A549 (cell line): ENCODE results near the gene CNTFR. TPM values are rescaled to one million over a fixed set of nuclear protein-coding genes. Genes with fewer than 3 reads are reported as not detected.

ENCODE experiments used
- ATAC-seq, 2 experiments: fragments of 200-7000 bp in 1 of 2; fragments of >200 bp in 1 of 2; cut with Nextera tagmentation in 1 of 2; cut with Tn5 transposase in 1 of 2; 3 replicates each; pipeline versions ENCODE4 v1.8.0 to v1.9.1; 2018 to 2020; ENCODE audit warnings: mild to moderate bottlenecking in 1 of 2, moderate library complexity in 1 of 2
- CTCF ChIA-PET: fragments of 300-600 bp; sonication (Branson Sonifier 250); formaldehyde crosslinking; extraction: SDS; loops from one replicate; lab custom pipeline; 2021; ENCODE audit warnings: antibody characterized with exemption, inconsistent platforms; lab: Yijun Ruan, JAX
- POLR2A ChIA-PET: fragments of 350-600 bp; formaldehyde crosslinking; extraction: SDS; loops from one replicate; lab custom pipeline; 2021; ENCODE audit warnings: antibody characterized with exemption, inconsistent platforms; lab: Yijun Ruan, JAX
- DNase-seq, 2 experiments: peaks; one replicate each; pipeline versions ENCODE4 v3.0.0 to v3.0.0-alpha.2; 2011 to 2016; ENCODE audit warnings: low read depth in 1 of 2, low spot score in 1 of 2
- FAIRE-seq: peaks from 2 replicates; lab custom pipeline; 2011; peaks lifted over from hg19 to GRCh38; lab: Jason Lieb, UNC
- H3K27ac ChIP-seq, 2 experiments: fragments of >200 bp; sonication (Bioruptor Twin); formaldehyde crosslinking; 3 replicates each; pipeline ENCODE4 v1.5.1; 2016 to 2017
- H3K4me1 ChIP-seq: fragments of >200 bp; sonication (Bioruptor Twin); formaldehyde crosslinking; 3 replicates; pipeline ENCODE4 v1.6.1; 2016
- H3K4me2 ChIP-seq: fragments of >200 bp; sonication (Bioruptor Twin); formaldehyde crosslinking; 3 replicates; pipeline ENCODE4 v1.6.1; 2016
- H3K4me3 ChIP-seq: fragments of >200 bp; sonication (Bioruptor Twin); formaldehyde crosslinking; 3 replicates; pipeline ENCODE4 v1.5.1; 2016
- H3K9me3 ChIP-seq: fragments of >200 bp; sonication (Bioruptor Twin); formaldehyde crosslinking; 3 replicates; pipeline ENCODE4 v1.6.1; 2016
- CHD4 ChIP-seq: fragments of 200-600 bp; sonication (generic); IDR thresholded peaks from 2 replicates; pipeline ENCODE4 v1.6.1; 2016; ENCODE audit warnings: antibody characterized with exemption, mild to moderate bottlenecking, borderline replicate concordance
- HES2 ChIP-seq: fragments of >200 bp; sonication (Bioruptor Twin); formaldehyde crosslinking; IDR thresholded peaks from 2 replicates; pipeline ENCODE4 v1.6.1; 2016
- REST ChIP-seq: fragments of 200-600 bp; sonication (generic); IDR thresholded peaks from 2 replicates; pipeline ENCODE4 v1.6.1; 2016; ENCODE audit warnings: antibody characterized with exemption, mild to moderate bottlenecking, moderate library complexity
- WGBS: methylation state at CpG from one replicate; pipeline ENCODE4 v1.1.6; 2017; ENCODE audit errors: missing lambda C conversion rate; 5-methylcytosine and 5-hydroxymethylcytosine counted together
- polyA plus RNA-seq, 4 experiments: library from polyadenylated mRNA; depleted of rRNA in 3 of 4; stranded (reverse); fragments of >200 nt; fragmentation: RNase III in 1 of 4; extraction: RNeasy Plus Mini Kit Qiagen cat#74134 plus additional on column Dnase treatment in 1 of 4; gene quantifications; 2 replicates in 3 of 4; 3 replicates in 1 of 4; pipeline ENCODE4 v1.2.3, GENCODE V29; 2011 to 2017

The CNTFR gene
- polyA plus RNA-seq, 2 of the 4 experiments (the other 2 are of a cell fraction) = 0.09 TPM; not detected in 1

- peak in 1 of 2 experiments; percentile 40; a peak in 3 of 6 replicates for ATAC-seq
- FAIRE-seq = no peak
- Histone ChIP-seq H3K4me3 (no peak overlapping the region), H3K4me2 (no peak overlapping the region), H3K9me3 (no peaks in the 10 kb centered on the region), H3K4me1 (peaks cover 6% of the 10 kb centered on the region; the same call in 1 of the 3 replicates), H3K27ac (no peak overlapping the region)
- CTCF ChIA-PET = interaction anchor here (1.0 to 7.1 kb wide), 25 partner anchors 13 to 168 kb away, joined by 3 to 114 read pairs (median 11); no protein-coding TSS in a partner anchor
- WGBS = 28% methylated on average over 5 of the region's 5 CpGs
- DNase-seq = no peak
- TF ChIP-seq REST (no peak), HES2 (no peak), CHD4 (no peak)
- POLR2A ChIA-PET = no interaction called here
Measured at GRCh38 chr9:34501889-34502425, 87.6 kb downstream of the CNTFR start.

Other genes with a start within 250 kb of the CNTFR start
- 2.2 and 3.7 TPM in 2 replicates for gene MYORG, start 212.8 kb downstream of the CNTFR start, polyA plus RNA-seq (2011; rRNA removed)
- gene MYORG, start 212.8 kb downstream of the CNTFR start, polyA plus RNA-seq (2017; fragmentation: RNase III; extraction: RNeasy Plus Mini Kit Qiagen cat#74134 plus additional on column Dnase treatment) = 3.3 to 4.2 TPM (median 4.1 TPM) in 3 replicates
- gene FAM219A, start 131.2 kb downstream of the CNTFR start, polyA plus RNA-seq (2011; rRNA removed) = 8.1 and 10.4 TPM in 2 replicates
- 13.5 to 15.7 TPM (median 15.3 TPM) in 3 replicates for gene FAM219A, start 131.2 kb downstream of the CNTFR start, polyA plus RNA-seq (2017; fragmentation: RNase III; extraction: RNeasy Plus Mini Kit Qiagen cat#74134 plus additional on column Dnase treatment)
- gene DNAI1, start 130.9 kb downstream of the CNTFR start, polyA plus RNA-seq (2011; rRNA removed) = 0.16 and 0.27 TPM in 2 replicates
- gene DNAI1, start 130.9 kb downstream of the CNTFR start, polyA plus RNA-seq (2017; fragmentation: RNase III; extraction: RNeasy Plus Mini Kit Qiagen cat#74134 plus additional on column Dnase treatment) = 0.34 to 0.50 TPM (median 0.40 TPM) in 3 replicates
- 0.28 and 0.32 TPM in 2 replicates for gene ENHO, start 66.7 kb downstream of the CNTFR start, polyA plus RNA-seq (2011; rRNA removed)
- 1.3 to 1.9 TPM (median 1.7 TPM) in 3 replicates for gene ENHO, start 66.7 kb downstream of the CNTFR start, polyA plus RNA-seq (2017; fragmentation: RNase III; extraction: RNeasy Plus Mini Kit Qiagen cat#74134 plus additional on column Dnase treatment)
- 40.8 and 46.5 TPM in 2 replicates for gene RPP25L, start 22.4 kb upstream of the CNTFR start, polyA plus RNA-seq (2011; rRNA removed)
- 36.7 to 41.7 TPM (median 39.8 TPM) in 3 replicates for gene RPP25L, start 22.4 kb upstream of the CNTFR start, polyA plus RNA-seq (2017; fragmentation: RNase III; extraction: RNeasy Plus Mini Kit Qiagen cat#74134 plus additional on column Dnase treatment)
- gene DCTN3, start 30.8 kb upstream of the CNTFR start, polyA plus RNA-seq (2011; rRNA removed) = 64.8 and 74.3 TPM in 2 replicates
- gene DCTN3, start 30.8 kb upstream of the CNTFR start, polyA plus RNA-seq (2017; fragmentation: RNase III; extraction: RNeasy Plus Mini Kit Qiagen cat#74134 plus additional on column Dnase treatment) = 92.9 to 97.4 TPM (median 96.3 TPM) in 3 replicates
- 0.12 TPM in 1 of 2 replicates, not detected in the other for gene ARID3C, start 39.3 kb upstream of the CNTFR start, polyA plus RNA-seq (2011; rRNA removed)
- 0.08 to 0.10 TPM (median 0.09 TPM) in 3 replicates for gene ARID3C, start 39.3 kb upstream of the CNTFR start, polyA plus RNA-seq (2017; fragmentation: RNase III; extraction: RNeasy Plus Mini Kit Qiagen cat#74134 plus additional on column Dnase treatment)
- gene SIGMAR1, start 48.1 kb upstream of the CNTFR start, polyA plus RNA-seq (2011; rRNA removed) = 64.6 and 95.4 TPM in 2 replicates
- 141 to 150 TPM (median 147 TPM) in 3 replicates for gene SIGMAR1, start 48.1 kb upstream of the CNTFR start, polyA plus RNA-seq (2017; fragmentation: RNase III; extraction: RNeasy Plus Mini Kit Qiagen cat#74134 plus additional on column Dnase treatment)
- gene GALT, start 57.0 kb upstream of the CNTFR start, polyA plus RNA-seq (2011; rRNA removed) = 19.0 and 24.4 TPM in 2 replicates
- gene GALT, start 57.0 kb upstream of the CNTFR start, polyA plus RNA-seq (2017; fragmentation: RNase III; extraction: RNeasy Plus Mini Kit Qiagen cat#74134 plus additional on column Dnase treatment) = 24.7 to 31.9 TPM (median 28.4 TPM) in 3 replicates
- 5.6 and 8.1 TPM in 2 replicates for gene IL11RA, start 62.5 kb upstream of the CNTFR start, polyA plus RNA-seq (2011; rRNA removed)
- 5.1 to 7.8 TPM (median 6.8 TPM) in 3 replicates for gene IL11RA, start 62.5 kb upstream of the CNTFR start, polyA plus RNA-seq (2017; fragmentation: RNase III; extraction: RNeasy Plus Mini Kit Qiagen cat#74134 plus additional on column Dnase treatment)
- gene CCL27, start 72.9 kb upstream of the CNTFR start, polyA plus RNA-seq (2011; rRNA removed) = 0.26 and 0.27 TPM in 2 replicates
- gene CCL27, start 72.9 kb upstream of the CNTFR start, polyA plus RNA-seq (2017; fragmentation: RNase III; extraction: RNeasy Plus Mini Kit Qiagen cat#74134 plus additional on column Dnase treatment) = 0.16 to 0.26 TPM (median 0.22 TPM) in 3 replicates
- gene CCL19, start 101.6 kb upstream of the CNTFR start, polyA plus RNA-seq (2011; rRNA removed) = not detected in 2 replicates
- gene CCL19, start 101.6 kb upstream of the CNTFR start, polyA plus RNA-seq (2017; fragmentation: RNase III; extraction: RNeasy Plus Mini Kit Qiagen cat#74134 plus additional on column Dnase treatment) = not detected in 3 replicates
- gene CCL21, start 120.4 kb upstream of the CNTFR start, polyA plus RNA-seq (2011; rRNA removed) = not detected in 2 replicates
- not detected in 3 replicates for gene CCL21, start 120.4 kb upstream of the CNTFR start, polyA plus RNA-seq (2017; fragmentation: RNase III; extraction: RNeasy Plus Mini Kit Qiagen cat#74134 plus additional on column Dnase treatment)